OCI-LY7 (cell line): ENCODE results near the gene ZNF343. TPM values are rescaled to one million over a fixed set of nuclear protein-coding genes. Genes with fewer than 3 reads are reported as not detected.
"Not testable (repeated sequence)": the region's sequence is repeated elsewhere in the genome, so short reads cannot be mapped to it uniquely, and the experiment has no call there.

Experiments used
- BruUV-seq: library from RNA; stranded (reverse); fragments of 400-500 nt; replicated peaks from 2 replicates; lab custom pipeline; 2021; lab: Mats Ljungman, UMichigan
- CTCF ChIA-PET: fragments of 300-600 bp; sonication (Branson Sonifier 250); formaldehyde crosslinking; loops from one replicate; lab custom pipeline; 2022; ENCODE audit warnings: antibody characterized with exemption; ENCODE audit not compliant: unreplicated experiment; lab: Charles Lee
- POLR2A ChIA-PET: fragments of 300-600 bp; sonication (Branson Sonifier 250); formaldehyde crosslinking; loops from one replicate; lab custom pipeline; 2022; ENCODE audit warnings: antibody characterized with exemption; lab: Charles Lee
- DNase-seq: peaks from one replicate; pipeline ENCODE4 v3.0.0-alpha.2; 2015; ENCODE audit warnings: low spot score
- H2AFZ ChIP-seq: fragments of 200-600 bp; sonication (generic), shearing (Covaris generic); 2 replicates; pipeline ENCODE4 v1.6.1; 2014; ENCODE audit warnings: mild to moderate bottlenecking, antibody characterized with exemption, low read length, moderate library complexity
- H3K27ac ChIP-seq: fragments of 200-600 bp; sonication (generic); 2 replicates; pipeline ENCODE4 v1.5.1; 2014; ENCODE audit warnings: mixed run types, low read depth, mild to moderate bottlenecking, moderate library complexity, low read length, inconsistent platforms; ENCODE audit not compliant: poor library complexity, severe bottlenecking
- H3K36me3 ChIP-seq: fragments of 200-600 bp; sonication (generic); 2 replicates; pipeline ENCODE4 v1.6.1; 2014; ENCODE audit warnings: mild to moderate bottlenecking, antibody characterized with exemption, low read length, moderate library complexity, mixed read lengths; ENCODE audit not compliant: insufficient read depth
- H3K4me1 ChIP-seq: fragments of 200-600 bp; sonication (generic); 2 replicates; pipeline ENCODE4 v1.5.1; 2014; ENCODE audit warnings: mild to moderate bottlenecking, low read length; ENCODE audit not compliant: insufficient read depth, poor library complexity, severe bottlenecking
- H3K4me2 ChIP-seq: fragments of 200-600 bp; sonication (generic); 2 replicates; pipeline ENCODE4 v1.6.1; 2014; ENCODE audit warnings: mild to moderate bottlenecking, low read length
- H3K4me3 ChIP-seq: fragments of 200-600 bp; sonication (generic); 2 replicates; pipeline ENCODE4 v1.5.1; 2014; ENCODE audit warnings: mild to moderate bottlenecking, low read depth, low read length; ENCODE audit not compliant: poor library complexity, severe bottlenecking
- H3K79me2 ChIP-seq: fragments of 200-600 bp; sonication (generic); 2 replicates; pipeline ENCODE4 v1.6.1; 2016; ENCODE audit warnings: low read depth, mild to moderate bottlenecking, low read length, moderate library complexity, mixed read lengths; ENCODE audit not compliant: insufficient read depth
- H3K9me2 ChIP-seq: fragments of 200-600 bp; sonication (generic); 2 replicates; pipeline ENCODE4 v1.6.1; 2016; ENCODE audit warnings: mild to moderate bottlenecking, low read length, mixed read lengths; ENCODE audit not compliant: insufficient read depth
- H3K9me3 ChIP-seq: fragments of 200-600 bp; sonication (generic); 2 replicates; pipeline ENCODE4 v1.6.1; 2014; ENCODE audit warnings: mild to moderate bottlenecking, mixed run types, low read length, mixed read lengths
- H4K20me1 ChIP-seq: fragments of 200-600 bp; sonication (generic); 2 replicates; pipeline ENCODE4 v1.6.1; 2014; ENCODE audit warnings: mild to moderate bottlenecking, antibody characterized with exemption, low read length, moderate library complexity, mixed read lengths; ENCODE audit not compliant: insufficient read depth
- EZH2phosphoT487 ChIP-seq: fragments of 200-600 bp; sonication (generic); IDR thresholded peaks from 2 replicates; pipeline ENCODE4 v1.6.1; 2018; ENCODE audit warnings: low read depth, borderline replicate concordance, mild to moderate bottlenecking, mixed run types, antibody characterized with exemption, low read length, moderate library complexity, mixed read lengths
- intact Hi-C: fragments of 100-400 bp; cut with micrococcal nuclease; formaldehyde crosslinking; loops from one replicate; pipeline ENCODE4 v1.10.0; 2022; ENCODE audit not compliant: unreplicated experiment
- total RNA-seq, 2 experiments: library from RNA; depleted of rRNA in 1 of 2; stranded (reverse); fragments of >200 nt in 1 of 2; shearing (Covaris generic) in 1 of 2; gene quantifications; 2 replicates each; pipeline ENCODE4 v1.2.3, GENCODE V29; 2014 to 2022
- TF ChIP-seq, protein P1 (sequence below): fragments of 200-600 bp; sonication (generic); conservative IDR thresholded peaks from 2 replicates; pipeline ENCODE4 v1.5.1; 2014; ENCODE audit warnings: mild to moderate bottlenecking, antibody characterized with exemption, low read length, moderate library complexity, mixed read lengths

The ZNF343 gene
- total RNA-seq, 2 experiments from 2014 or later: 7.1 to 11.9 TPM

DNA sequence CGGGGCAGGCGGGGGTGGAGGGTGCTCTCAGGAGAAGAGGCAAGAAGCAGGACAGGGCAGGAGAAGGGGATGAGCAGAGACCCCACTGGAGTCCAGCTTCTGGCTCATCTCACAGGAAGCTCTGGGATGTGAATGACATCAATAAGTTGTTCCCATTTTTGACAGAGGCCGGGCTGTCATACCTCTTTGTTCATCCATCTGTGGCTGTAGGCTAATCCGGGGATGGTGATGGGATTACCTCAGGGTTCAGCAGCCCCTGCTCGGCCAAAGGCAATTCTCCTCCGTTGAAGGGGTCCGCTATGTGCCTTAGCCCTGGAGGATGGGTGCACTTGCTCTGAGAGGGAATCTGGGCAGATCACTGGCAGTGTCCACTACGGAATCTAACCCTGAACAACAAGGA, 24.4 kb upstream of the ZNF343 start:
- Histone ChIP-seq H3K36me3 (no peaks in the 10 kb centered on the region), H4K20me1 (no peaks in the 10 kb centered on the region), H2AFZ (no peak overlapping the region), H3K9me2 (no peaks in the 10 kb centered on the region), H3K27ac (no peak overlapping the region), H3K4me2 (no peak overlapping the region), H3K4me3 (no peak overlapping the region), H3K9me3 (no peaks in the 10 kb centered on the region), H3K4me1 (no peaks in the 10 kb centered on the region), H3K79me2 (no peaks in the 10 kb centered on the region)
- ChIA-PET CTCF (no interaction called here), POLR2A (no interaction called here)
- intact Hi-C loops: no loop called here
- TF ChIP-seq EZH2phosphoT487: no peak
- TF ChIP-seq, protein P1, sequence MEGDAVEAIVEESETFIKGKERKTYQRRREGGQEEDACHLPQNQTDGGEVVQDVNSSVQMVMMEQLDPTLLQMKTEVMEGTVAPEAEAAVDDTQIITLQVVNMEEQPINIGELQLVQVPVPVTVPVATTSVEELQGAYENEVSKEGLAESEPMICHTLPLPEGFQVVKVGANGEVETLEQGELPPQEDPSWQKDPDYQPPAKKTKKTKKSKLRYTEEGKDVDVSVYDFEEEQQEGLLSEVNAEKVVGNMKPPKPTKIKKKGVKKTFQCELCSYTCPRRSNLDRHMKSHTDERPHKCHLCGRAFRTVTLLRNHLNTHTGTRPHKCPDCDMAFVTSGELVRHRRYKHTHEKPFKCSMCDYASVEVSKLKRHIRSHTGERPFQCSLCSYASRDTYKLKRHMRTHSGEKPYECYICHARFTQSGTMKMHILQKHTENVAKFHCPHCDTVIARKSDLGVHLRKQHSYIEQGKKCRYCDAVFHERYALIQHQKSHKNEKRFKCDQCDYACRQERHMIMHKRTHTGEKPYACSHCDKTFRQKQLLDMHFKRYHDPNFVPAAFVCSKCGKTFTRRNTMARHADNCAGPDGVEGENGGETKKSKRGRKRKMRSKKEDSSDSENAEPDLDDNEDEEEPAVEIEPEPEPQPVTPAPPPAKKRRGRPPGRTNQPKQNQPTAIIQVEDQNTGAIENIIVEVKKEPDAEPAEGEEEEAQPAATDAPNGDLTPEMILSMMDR: no peak
- no peak for DNase-seq
- BruUV-seq: no TSS peak

DNA sequence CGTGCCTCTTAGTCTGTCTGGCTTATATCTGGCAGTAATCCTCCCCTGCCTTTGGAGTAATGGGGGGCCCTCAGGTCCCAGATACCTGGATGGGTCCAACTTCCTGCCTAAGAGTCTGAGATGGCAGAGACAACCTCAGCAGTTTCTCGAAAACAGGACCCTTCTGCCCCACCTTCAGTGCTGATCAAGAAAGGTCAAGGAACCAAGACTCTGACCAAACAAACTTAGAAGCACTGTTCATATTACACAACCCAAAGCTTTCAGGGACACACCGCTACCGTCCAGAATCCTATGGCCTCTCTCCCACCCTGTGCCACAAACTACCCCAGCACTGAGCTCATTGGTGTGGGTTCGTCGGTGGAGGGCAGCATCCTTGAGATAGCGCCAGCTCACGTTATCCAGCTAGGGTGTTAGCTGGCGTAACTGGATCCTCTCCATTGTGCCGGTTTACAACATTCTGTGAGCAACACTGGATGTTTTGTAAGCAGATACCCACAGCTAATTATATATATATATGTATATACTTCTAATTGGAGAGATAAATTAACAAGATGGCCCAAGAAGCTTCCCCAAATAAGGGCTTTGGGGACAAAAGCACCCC, 20.1 kb upstream of the ZNF343 start:
- BruUV-seq: no TSS peak
- no peaks in the 10 kb centered on the region for H3K36me3 ChIP-seq
- H4K20me1 ChIP-seq: no peaks in the 10 kb centered on the region
- POLR2A ChIA-PET: interaction anchor here (0.6 to 0.7 kb wide), 3 partner anchors 21 to 331 kb away, joined by 3 read pairs; no protein-coding TSS in a partner anchor
- H3K27ac ChIP-seq: no peak overlapping the region
- no peaks in the 10 kb centered on the region for H3K9me2 ChIP-seq
- DNase-seq: no peak
- no peaks in the 10 kb centered on the region for H3K79me2 ChIP-seq
- intact Hi-C loops: no loop called here
- TF ChIP-seq, protein P1: no peak
- H3K9me3 ChIP-seq: no peaks in the 10 kb centered on the region
- CTCF ChIA-PET: no interaction called here
- no peak overlapping the region for H2AFZ ChIP-seq
- H3K4me3 ChIP-seq: no peak overlapping the region
- peaks cover 8% of the 10 kb centered on the region for H3K4me1 ChIP-seq
- no peak overlapping the region for H3K4me2 ChIP-seq

DNA sequence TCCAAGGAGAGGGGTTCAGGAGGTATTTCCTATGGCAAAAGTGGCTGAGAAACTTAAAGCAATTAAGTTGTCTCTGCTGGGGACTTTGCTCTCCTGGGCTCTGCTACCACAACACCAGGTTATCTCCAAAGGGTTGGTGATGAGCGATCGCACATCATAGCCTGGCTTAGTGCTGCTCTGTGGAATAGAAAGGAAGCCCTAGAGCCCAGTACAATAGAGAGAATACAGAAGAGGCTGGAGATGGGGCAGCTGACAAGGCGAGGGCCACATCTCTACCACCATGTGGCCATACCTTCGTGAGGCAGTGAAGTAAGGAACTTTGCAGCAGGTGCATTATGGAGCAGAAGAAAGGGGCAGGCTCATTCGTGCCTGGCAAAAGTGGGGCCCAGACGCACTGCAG, 19.0 kb upstream of the ZNF343 start:
- BruUV-seq: no TSS peak
- Histone ChIP-seq H3K27ac (no peak overlapping the region), H3K79me2 (no peaks in the 10 kb centered on the region), H4K20me1 (no peaks in the 10 kb centered on the region), H3K9me3 (no peaks in the 10 kb centered on the region), H2AFZ (no peak overlapping the region), H3K4me3 (no peak overlapping the region), H3K9me2 (no peaks in the 10 kb centered on the region), H3K36me3 (no peaks in the 10 kb centered on the region), H3K4me1 (peaks cover 8% of the 10 kb centered on the region), H3K4me2 (no peak overlapping the region)
- no peak for DNase-seq
- CTCF ChIA-PET: no interaction called here
- intact Hi-C loops: no loop called here
- POLR2A ChIA-PET: no interaction called here
- TF ChIP-seq, protein P1: no peak
- TF ChIP-seq EZH2phosphoT487: no peak

DNA sequence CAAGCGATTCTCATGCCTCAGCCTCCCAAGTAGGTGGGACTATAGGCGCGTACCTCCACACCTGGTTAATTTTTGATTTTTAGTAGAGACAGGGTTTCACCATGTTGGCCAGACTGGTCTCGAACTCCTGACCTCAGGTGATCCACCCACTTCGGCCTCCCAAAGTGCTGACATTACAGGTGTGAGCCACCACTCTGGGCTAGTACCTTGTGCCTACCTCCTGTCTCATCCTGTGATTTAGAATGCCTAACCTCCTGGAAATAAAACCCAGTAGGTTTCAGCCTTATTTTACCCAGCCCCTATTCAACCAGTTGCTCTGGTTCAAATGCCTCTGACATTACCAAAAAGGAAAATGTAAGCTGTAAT, 17.5 kb upstream of the ZNF343 start:
- CTCF ChIA-PET, H3K36me3 ChIP-seq, H3K4me2 ChIP-seq, H3K4me1 ChIP-seq, H3K27ac ChIP-seq, DNase-seq, intact Hi-C loops, H3K9me3 ChIP-seq, H3K9me2 ChIP-seq, BruUV-seq, H4K20me1 ChIP-seq, H3K79me2 ChIP-seq, H3K4me3 ChIP-seq, H2AFZ ChIP-seq: not testable (repeated sequence)
- POLR2A ChIA-PET: interaction anchor here (0.7 kb wide), 1 partner anchor 132 kb away, joined by 7 read pairs; no protein-coding TSS in a partner anchor
